Activated CD8-positive, alpha-beta memory T cell treated with anti-CD3 and anti-CD28 coated beads for 24 hours (primary cell): ENCODE measurements around the gene MLLT3.

Experiments used
- DNase-seq: peaks from one replicate; pipeline ENCODE4 v3.0.0-alpha.2; 2020

The MLLT3 gene

DNA sequence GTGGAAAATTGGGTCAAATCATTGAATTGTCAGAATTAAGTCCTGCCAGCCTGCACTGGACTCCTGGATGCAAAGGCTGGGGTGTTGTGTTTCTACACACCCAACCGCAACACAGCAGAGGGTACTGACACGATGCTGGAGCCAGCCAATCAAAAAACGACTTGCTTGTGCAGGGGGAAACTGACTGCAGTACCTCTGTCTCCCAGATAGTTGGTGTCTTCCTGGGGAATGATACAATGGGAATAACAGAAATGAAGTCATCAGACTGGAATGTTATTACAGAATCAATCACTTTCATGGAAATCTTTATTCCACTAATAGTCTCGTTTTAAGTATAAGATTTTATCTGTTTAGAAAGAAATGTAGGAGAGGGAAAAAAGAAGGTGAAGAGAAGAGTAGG lies 330.3 kb downstream of the MLLT3 start:
- DNase-seq = no peak
